Left lobe of liver (tissue), 1 donor: ENCODE data around the gene CFAP20. TPM values are rescaled to one million over a fixed set of nuclear protein-coding genes. Genes with fewer than 3 reads are reported as not detected.

Experiments used
- total RNA-seq: library from RNA; stranded (reverse); gene quantifications from one replicate; pipeline ENCODE4 v1.2.1, GENCODE V29; 2021
- donor health status: DM: no; HTN: yes; CAD: no.

The CFAP20 gene
- total RNA-seq, 1 donor from 2014 or later = 19.2 TPM

Other genes starting within 250 kb of the CFAP20 start
- not detected for gene CNGB1, start 158.3 kb downstream of the CFAP20 start, total RNA-seq
- 3.6 TPM for gene ZNF319, start 128.7 kb downstream of the CFAP20 start, total RNA-seq
- 28.4 TPM for gene USB1, start 128.0 kb downstream of the CFAP20 start, total RNA-seq
- gene MMP15, start 103.6 kb downstream of the CFAP20 start, total RNA-seq = 39.5 TPM
- gene CSNK2A2, start 68.7 kb upstream of the CFAP20 start, total RNA-seq = 25.6 TPM
- gene PRSS54, start 165.6 kb upstream of the CFAP20 start, total RNA-seq = not detected